HepG2 (cell line): ENCODE measurements around the gene BCL7A.

Experiments used
- ARNT ChIP-seq: fragments of 450-650 bp; IDR thresholded peaks from 2 replicates; pipeline ENCODE4 v1.6.1; 2017
- CTCF ChIP-seq: sonication (generic); formaldehyde crosslinking; IDR thresholded peaks from 2 replicates; pipeline ENCODE4 v1.5.0; 2020; ENCODE audit warnings: mild to moderate bottlenecking, missing genetic modification reagents, moderate library complexity
- JUND ChIP-seq: sonication (generic); formaldehyde crosslinking; IDR thresholded peaks from 2 replicates; pipeline ENCODE4 v1.8.0; 2022; ENCODE audit warnings: mild to moderate bottlenecking, missing genetic modification reagents
- MNT ChIP-seq: fragments of 450-650 bp; IDR thresholded peaks from 2 replicates; pipeline ENCODE4 v1.6.1; 2016
- NFYB ChIP-seq: sonication (generic); formaldehyde crosslinking; IDR thresholded peaks from 2 replicates; pipeline ENCODE4 v1.4.0; 2020; ENCODE audit warnings: missing genetic modification reagents
- PHF8 ChIP-seq: sonication (generic); formaldehyde crosslinking; IDR thresholded peaks from 2 replicates; pipeline ENCODE4 v1.5.0; 2020; ENCODE audit warnings: missing genetic modification reagents
- SNAPC5 ChIP-seq: sonication (generic); formaldehyde crosslinking; IDR thresholded peaks from 2 replicates; pipeline ENCODE4 v1.8.1; 2023; ENCODE audit warnings: mild to moderate bottlenecking, missing genetic modification reagents, borderline replicate concordance
- TRIM24 ChIP-seq: sonication (generic); formaldehyde crosslinking; IDR thresholded peaks from 2 replicates; pipeline ENCODE4 v1.8.0; 2022; ENCODE audit warnings: mild to moderate bottlenecking, missing genetic modification reagents
- YY1 ChIP-seq: IDR thresholded peaks from 2 replicates; pipeline ENCODE4 v1.6.1; 2011; ENCODE audit warnings: low read length, low read depth, moderate library complexity, mild to moderate bottlenecking; ENCODE audit not compliant: insufficient read depth, insufficient replicate concordance
- ZNF263 ChIP-seq: sonication (generic); formaldehyde crosslinking; IDR thresholded peaks from 2 replicates; pipeline ENCODE4 v1.4.0; 2020; ENCODE audit warnings: missing genetic modification reagents

- TF ChIP-seq ARNT, result no peak
- TF ChIP-seq NFYB (CRISPR knock-in tag), result no peak
- no peak for TF ChIP-seq MNT
- TF ChIP-seq CTCF (CRISPR knock-in tag), result no peak
- no peak for TF ChIP-seq ZNF263 (CRISPR knock-in tag)
- TF ChIP-seq YY1, result no peak
- TF ChIP-seq SNAPC5 (CRISPR knock-in tag), result no peak
- no peak for TF ChIP-seq PHF8 (CRISPR knock-in tag)
- TF ChIP-seq JUND (CRISPR knock-in tag), result no peak
- TF ChIP-seq TRIM24, result no peak
Observed at GRCh38 chr12:122046145-122046544, 24.5 kb downstream of the BCL7A start.
